Pancreas (tissue), 10 donors: ENCODE results near the gene PHKG2. TPM values are rescaled to one million over a fixed set of nuclear protein-coding genes. Genes with fewer than 3 reads are reported as not detected.

ENCODE experiments used
- ATAC-seq, 4 donors: fragments of 200-7000 bp; cut with Tn5 transposase; one replicate each; pipeline versions ENCODE4 v1.8.0 to v1.9.1; 2020; ENCODE audit warnings: mild to moderate bottlenecking in 4 of 4, moderate library complexity in 4 of 4
- DNase-seq, 6 donors: peaks; one replicate each; pipeline ENCODE4 v3.0.0-alpha.2; 2020
- FAIRE-seq: peaks from 2 replicates; lab custom pipeline; 2012; peaks lifted over from hg19 to GRCh38; lab: Jason Lieb, UNC
- H3K27ac ChIP-seq, 4 donors: fragments of 200-600 bp; sonication (generic); 1 replicate in 3 of 4; 2 replicates in 1 of 4; pipeline versions ENCODE4 v1.5.0 to v1.8.0; 2020
- H3K27me3 ChIP-seq, 4 donors: fragments of 200-600 bp; one replicate each; pipeline ENCODE4 v1.8.0; 2021
- H3K36me3 ChIP-seq, 3 donors: fragments of 200-600 bp; sonication (generic) in 1 of 3; one replicate each; pipeline versions ENCODE4 v1.5.0 to v1.8.0; 2020 to 2021
- H3K4me1 ChIP-seq, 3 donors: fragments of 200-600 bp; one replicate each; pipeline ENCODE4 v1.8.0; 2021
- H3K4me3 ChIP-seq, 4 donors: fragments of 200-600 bp; sonication (generic) in 2 of 4; one replicate each; pipeline versions ENCODE4 v1.5.0 to v1.8.0; 2020 to 2021
- H3K9me3 ChIP-seq, 4 donors: fragments of 200-600 bp; one replicate each; pipeline ENCODE4 v1.8.0; 2021
- WGBS, 2 donors: extraction: QIAGEN DNeasy Blood & Tissue Kit; methylation state at CpG; one replicate each; pipeline ENCODE4 v1.1.7; 2013; 5-methylcytosine and 5-hydroxymethylcytosine counted together
- intact Hi-C, 3 donors: fragments of 100-400 bp; cut with DNase I; formaldehyde crosslinking; loops; one replicate each; pipeline versions ENCODE4 v1.11.1 to v1.14.2; 2022
- polyA plus RNA-seq, 2 donors: library from polyadenylated mRNA; stranded (reverse); fragments of 200-250 nt; gene quantifications; one replicate each; pipeline ENCODE4 v1.2.3, GENCODE V29; 2013
- total RNA-seq, 6 donors: library from RNA; stranded (reverse); fragmentation: NEBNext Ultra II Directional in 4 of 6; extraction: Animal tissue kit (Norgen Biotek cat#: 25700) in 4 of 6; gene quantifications; one replicate each; pipeline versions ENCODE4 v1.2.1 to v1.2.4, GENCODE V29; 2021 to 2023
- TF ChIP-seq, protein P1 (sequence below), 4 donors: fragments of 200-600 bp; sonication (generic) in 3 of 4; IDR thresholded peaks; one replicate each; pipeline versions ENCODE4 v1.5.0 to v1.8.0; 2021; ENCODE audit warnings: antibody characterized with exemption in 4 of 4
- donor health status: healthy with polysubstance abuse.
- donor health status: DM: no; HTN: no; CAD: no; lungs with moderate emphysema.
- donor health status: DM: no; HTN: no; CAD: no.
- donor health status: control.
- donor health status: control.
- donor health status: Bipolar disorder and iron deficiency.
- donor health status: DM: yes; HTN: yes; CAD: no.
- donor health status: DM: no; HTN: no; CAD: no.
- donor health status: DM: no; HTN: no; CAD: no.
- donor health status: DM: yes; HTN: yes; CAD: no.

The PHKG2 gene
- total and polyA plus RNA-seq, 8 donors = 7.9 to 42.3 (median 11.4) TPM

DNA sequence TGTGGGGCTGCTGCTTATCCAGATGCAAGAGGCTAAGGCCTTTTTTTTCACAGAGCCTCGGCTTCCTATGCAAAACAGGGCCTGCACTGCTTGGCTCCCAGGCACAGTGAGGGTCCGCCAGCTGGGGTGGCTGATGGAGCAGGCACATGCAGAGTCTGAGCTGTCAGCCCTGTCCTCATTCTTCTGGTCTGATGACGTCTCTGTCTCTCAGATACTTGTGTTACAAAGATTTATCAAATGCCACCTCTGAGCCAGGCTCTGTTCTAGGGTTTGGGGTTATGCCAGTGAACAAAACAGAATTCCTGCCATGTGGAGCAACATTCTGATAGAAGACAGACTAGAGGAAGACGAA, 18.7 kb downstream of the PHKG2 start:
- TF ChIP-seq, protein P1, sequence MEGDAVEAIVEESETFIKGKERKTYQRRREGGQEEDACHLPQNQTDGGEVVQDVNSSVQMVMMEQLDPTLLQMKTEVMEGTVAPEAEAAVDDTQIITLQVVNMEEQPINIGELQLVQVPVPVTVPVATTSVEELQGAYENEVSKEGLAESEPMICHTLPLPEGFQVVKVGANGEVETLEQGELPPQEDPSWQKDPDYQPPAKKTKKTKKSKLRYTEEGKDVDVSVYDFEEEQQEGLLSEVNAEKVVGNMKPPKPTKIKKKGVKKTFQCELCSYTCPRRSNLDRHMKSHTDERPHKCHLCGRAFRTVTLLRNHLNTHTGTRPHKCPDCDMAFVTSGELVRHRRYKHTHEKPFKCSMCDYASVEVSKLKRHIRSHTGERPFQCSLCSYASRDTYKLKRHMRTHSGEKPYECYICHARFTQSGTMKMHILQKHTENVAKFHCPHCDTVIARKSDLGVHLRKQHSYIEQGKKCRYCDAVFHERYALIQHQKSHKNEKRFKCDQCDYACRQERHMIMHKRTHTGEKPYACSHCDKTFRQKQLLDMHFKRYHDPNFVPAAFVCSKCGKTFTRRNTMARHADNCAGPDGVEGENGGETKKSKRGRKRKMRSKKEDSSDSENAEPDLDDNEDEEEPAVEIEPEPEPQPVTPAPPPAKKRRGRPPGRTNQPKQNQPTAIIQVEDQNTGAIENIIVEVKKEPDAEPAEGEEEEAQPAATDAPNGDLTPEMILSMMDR (IDR thresholded peaks at IDR 0.05) = no peak
- no peak for DNase-seq
- no peak for FAIRE-seq
- no peak overlapping the region for H3K4me3 ChIP-seq
- no peaks in the 10 kb centered on the region for H3K27me3 ChIP-seq
- peaks cover 7 to 9% (median 7%) of the 10 kb centered on the region in 3 donors for H3K4me1 ChIP-seq
- no peak for ATAC-seq
- H3K27ac ChIP-seq = no peak overlapping the region
- no peaks in the 10 kb centered on the region for H3K9me3 ChIP-seq
- H3K36me3 ChIP-seq = peaks cover 19 to 78% (median 61%) of the 10 kb centered on the region in 3 donors
- intact Hi-C loops = loop anchor here in 1 of 3 donors (10.0 kb wide), 1 partner anchor 108 kb away; no protein-coding TSS in a partner anchor
- 75 to 80% methylated on average over 4 of the region's 4 CpGs for WGBS, 2 donors

DNA sequence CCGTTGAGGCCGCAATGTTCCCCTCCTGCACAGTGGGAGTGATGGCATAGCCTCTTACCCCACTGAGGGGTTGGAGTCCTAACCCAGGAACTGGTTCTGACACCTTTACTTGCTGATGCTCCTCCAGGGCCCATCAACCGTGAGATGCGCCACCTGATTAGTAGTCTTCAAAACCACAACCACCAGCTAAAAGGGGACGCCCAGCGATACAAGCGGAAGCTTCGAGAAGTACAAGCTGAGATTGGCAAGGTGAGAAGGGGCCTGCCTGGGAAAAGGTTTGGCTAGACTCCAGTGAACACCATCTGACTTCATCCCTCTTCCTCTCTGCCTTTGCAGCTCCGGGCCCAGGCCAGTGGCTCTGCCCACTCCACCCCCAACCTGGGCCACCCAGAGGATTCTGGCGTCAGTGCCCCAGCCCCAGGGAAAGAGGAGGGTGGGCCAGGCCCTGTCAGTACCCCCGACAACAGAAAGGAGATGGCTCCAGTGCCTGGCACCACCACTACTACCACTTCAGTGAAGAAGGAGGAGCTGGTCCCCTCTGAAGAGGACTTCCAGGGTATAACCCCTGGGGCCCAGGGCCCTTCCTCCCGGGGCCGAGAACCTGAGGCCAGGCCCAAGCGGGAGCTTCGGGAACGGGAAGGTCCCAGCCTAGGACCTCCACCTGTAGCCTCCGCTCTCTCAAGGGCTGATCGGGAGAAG, 19.7 kb downstream of the PHKG2 start:
- TF ChIP-seq, protein P1 (IDR thresholded peaks at IDR 0.05) = no peak
- Histone ChIP-seq H3K9me3 (no peaks in the 10 kb centered on the region), H3K4me1 (peaks cover 4 to 6% (median 6%) of the 10 kb centered on the region in 3 donors), H3K27me3 (no peaks in the 10 kb centered on the region), H3K27ac (no peak overlapping the region), H3K4me3 (no peak overlapping the region), H3K36me3 (peaks cover 19 to 85% (median 67%) of the 10 kb centered on the region in 3 donors)
- WGBS, 2 donors = 92 to 93% methylated on average over 18 of the region's 18 CpGs
- DNase-seq = peak in 1 of 6 donors; percentile 23
- no peak for ATAC-seq
- intact Hi-C loops = loop anchor here in 1 of 3 donors (10.0 kb wide), 1 partner anchor 107 kb away; no protein-coding TSS in a partner anchor
- FAIRE-seq = no peak

DNA sequence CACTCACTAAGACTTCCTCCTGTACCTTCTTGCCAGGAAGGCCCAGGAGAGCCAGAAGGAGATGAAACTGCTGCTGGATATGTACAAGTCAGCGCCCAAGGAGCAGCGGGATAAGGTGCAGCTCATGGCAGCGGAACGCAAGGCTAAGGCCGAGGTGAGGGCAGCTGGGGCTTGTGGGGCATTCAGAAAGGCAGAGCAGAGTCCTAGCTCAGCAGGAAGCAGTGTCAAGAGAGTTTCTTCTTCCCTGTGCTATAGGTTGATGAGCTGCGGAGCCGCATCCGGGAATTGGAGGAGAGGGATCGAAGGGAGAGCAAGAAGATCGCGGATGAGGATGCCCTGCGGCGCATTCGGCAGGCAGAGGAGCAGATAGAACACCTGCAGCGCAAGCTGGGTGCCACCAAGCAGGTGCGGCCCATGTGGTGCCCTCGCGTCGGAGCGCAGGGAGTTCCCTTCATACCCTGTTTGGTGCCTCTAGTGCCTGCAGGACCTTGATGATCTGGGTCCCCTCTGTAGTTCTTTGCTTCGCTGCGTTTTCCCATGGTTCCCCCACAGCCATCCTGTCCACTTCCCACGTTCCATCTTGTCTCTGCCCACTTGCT, 20.5 kb downstream of the PHKG2 start:
- Histone ChIP-seq H3K4me3 (no peak overlapping the region), H3K4me1 (no peaks in the 10 kb centered on the region), H3K27ac (no peak overlapping the region), H3K27me3 (no peaks in the 10 kb centered on the region), H3K9me3 (no peaks in the 10 kb centered on the region), H3K36me3 (peaks cover 19 to 85% (median 67%) of the 10 kb centered on the region in 3 donors)
- TF ChIP-seq, protein P1 (IDR thresholded peaks at IDR 0.05) = no peak
- ATAC-seq = no peak
- WGBS, 2 donors = 95 to 97% methylated on average over 23 of the region's 23 CpGs
- intact Hi-C loops = loop anchor here in 1 of 3 donors (10.0 kb wide), 1 partner anchor 106 kb away; no protein-coding TSS in a partner anchor
- no peak for FAIRE-seq
- no peak for DNase-seq

DNA sequence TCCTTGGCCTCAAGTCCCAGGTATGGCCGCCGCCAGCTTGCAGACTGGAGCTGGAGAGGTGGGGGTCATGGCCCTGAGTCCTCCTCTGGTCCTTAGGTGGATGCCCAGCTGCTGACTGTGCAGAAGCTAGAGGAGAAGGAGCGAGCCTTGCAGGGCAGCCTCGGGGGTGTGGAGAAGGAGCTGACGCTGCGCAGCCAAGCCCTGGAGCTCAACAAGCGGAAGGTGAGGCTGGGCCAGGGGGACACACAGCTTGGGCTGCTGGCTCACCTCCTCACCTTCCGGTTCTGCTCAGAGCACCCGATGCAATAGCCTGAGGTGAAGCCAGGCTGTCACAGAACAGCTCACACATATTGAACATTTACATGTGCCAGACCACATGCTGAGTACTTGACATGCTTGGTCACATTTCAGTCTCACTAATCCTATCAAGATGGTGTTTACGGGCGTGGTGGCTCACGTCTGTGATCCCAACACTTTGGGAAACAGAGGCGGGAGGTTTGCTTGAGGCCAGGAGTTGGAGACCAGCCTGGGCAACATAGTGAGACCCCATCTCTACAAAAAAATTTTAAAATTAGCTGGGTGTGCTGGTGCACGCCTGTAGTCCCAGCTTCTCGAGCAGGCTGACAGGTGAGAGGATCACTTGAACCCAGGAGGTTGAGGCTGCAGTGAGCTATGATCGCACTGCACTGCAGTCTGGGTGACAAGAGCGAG, 21.3 kb downstream of the PHKG2 start:
- Histone ChIP-seq H3K27me3 (no peaks in the 10 kb centered on the region), H3K4me3 (no peak overlapping the region), H3K36me3 (peaks cover 18 to 79% (median 60%) of the 10 kb centered on the region in 3 donors), H3K4me1 (no peaks in the 10 kb centered on the region), H3K9me3 (no peaks in the 10 kb centered on the region), H3K27ac (no peak overlapping the region)
- TF ChIP-seq, protein P1 (IDR thresholded peaks at IDR 0.05) = no peak
- WGBS, 2 donors = 96 to 97% methylated on average over 17 of the region's 17 CpGs
- intact Hi-C loops = loop anchor here in 1 of 3 donors (10.0 kb wide), 1 partner anchor 105 kb away; no protein-coding TSS in a partner anchor
- ATAC-seq (no peak), DNase-seq (peak in 2 of 6 donors; percentile 24 to 46), FAIRE-seq (no peak)
